Myocyte (in vitro differentiated cells): ENCODE data around the gene CMIP. TPM values are rescaled to one million over a fixed set of nuclear protein-coding genes. Genes with fewer than 3 reads are reported as not detected.
A peak's percentile ranks its signal among the peaks of the same experiment; 100 is the strongest.

Experiments
- DNase-seq: peaks from one replicate; pipeline ENCODE4 v3.0.0-alpha.2; 2012; ENCODE audit warnings: low read depth
- microRNA-seq: library from miRNA; unstranded; fragments of <30 nt; microRNA quantifications from one replicate; pipeline ENCODE4, GENCODE V29; 2016
- total RNA-seq: library from RNA; depleted of rRNA; stranded (reverse); fragments of >200 nt; gene quantifications from 2 replicates; pipeline ENCODE4 v1.2.3, GENCODE V29; 2014

CMIP gene
- total RNA-seq, 1 donor from 2014 or later: 13.5 TPM

DNA sequence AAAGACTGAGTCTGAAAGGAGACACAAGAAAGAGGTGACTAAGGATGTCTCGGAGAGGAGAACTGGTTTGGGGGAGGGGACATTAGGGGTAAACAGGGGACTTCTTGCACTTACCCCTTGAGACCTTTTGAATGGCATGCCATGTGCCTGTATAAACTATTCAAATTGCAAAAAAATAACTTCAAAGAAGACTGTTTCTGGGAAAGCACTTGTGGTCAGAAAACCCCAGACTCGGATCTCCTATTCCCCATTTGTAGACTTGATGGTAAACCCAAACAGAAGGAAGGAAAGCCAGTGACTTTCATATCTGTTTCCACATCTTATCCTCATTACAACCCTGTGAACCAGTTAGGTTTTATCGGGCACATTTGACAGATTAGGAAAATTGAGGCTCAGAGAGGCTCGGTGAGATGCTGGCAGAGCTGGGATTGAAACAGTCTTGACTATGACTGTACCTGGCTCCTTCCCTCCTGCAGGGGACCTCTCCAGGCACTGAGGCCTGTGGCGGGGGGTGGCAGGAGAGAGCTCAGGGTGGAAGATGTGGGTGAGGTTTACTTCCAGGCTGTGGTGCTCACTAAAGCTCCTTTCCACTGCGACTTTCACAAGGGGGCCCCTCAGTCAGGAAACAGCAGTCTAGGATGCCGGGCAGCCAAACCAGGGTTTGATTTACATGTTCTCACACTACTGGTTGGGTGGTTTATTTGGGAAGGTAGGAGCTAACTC is 304.0 kb downstream of the CMIP start:
- DNase-seq: no peak

DNA sequence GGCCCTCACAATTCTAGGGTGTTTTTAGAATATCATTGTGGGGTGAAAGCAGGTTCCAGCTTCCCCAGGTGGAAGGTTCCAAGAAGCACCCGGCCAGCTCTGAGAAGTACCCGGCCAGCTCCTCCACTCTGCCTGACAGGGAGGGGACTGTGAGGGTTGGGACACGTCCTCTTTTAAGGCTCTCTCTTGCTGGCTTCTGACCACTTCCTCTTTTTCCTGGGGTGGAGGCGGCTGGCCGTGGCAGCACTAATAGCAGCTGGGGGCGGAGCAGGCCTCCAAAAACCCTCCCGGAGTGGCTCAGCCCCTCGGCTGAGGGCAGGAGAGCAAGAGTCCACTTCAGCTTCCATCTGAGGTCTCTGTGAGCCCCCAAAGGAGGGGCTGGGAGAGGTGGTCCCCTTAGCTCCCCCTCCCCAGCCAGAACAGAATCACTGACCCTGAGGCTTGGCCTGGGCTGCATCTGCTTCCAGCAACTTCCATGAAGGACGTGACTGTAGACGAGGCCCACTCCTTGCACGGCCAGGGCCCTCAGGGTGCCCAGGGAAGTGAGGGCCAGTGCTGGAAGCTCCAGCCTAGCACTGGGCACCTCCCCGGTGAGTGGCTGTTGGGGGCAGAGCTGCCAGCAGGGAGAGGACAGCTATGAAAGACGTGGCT is 307.7 kb downstream of the CMIP start:
- DNase-seq: peak; percentile 19

DNA sequence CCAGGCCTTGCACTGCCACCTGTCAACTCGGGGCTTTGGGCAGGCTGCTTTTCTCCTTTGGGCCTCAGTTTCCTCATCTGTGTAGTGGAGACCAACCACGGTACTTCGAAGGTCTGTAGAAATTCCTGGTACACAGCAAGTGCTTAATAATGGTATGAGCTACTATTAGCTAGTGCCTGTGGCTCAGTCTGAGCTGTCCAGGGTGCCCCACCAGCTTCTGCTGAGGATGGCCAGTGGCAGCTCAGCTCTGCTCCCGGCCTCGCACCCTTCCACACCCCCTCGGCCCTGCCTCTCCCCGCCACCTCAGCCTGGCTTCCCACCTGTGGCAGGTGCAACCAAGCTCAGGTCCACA is 308.2 kb downstream of the CMIP start:
- no peak for DNase-seq

DNA sequence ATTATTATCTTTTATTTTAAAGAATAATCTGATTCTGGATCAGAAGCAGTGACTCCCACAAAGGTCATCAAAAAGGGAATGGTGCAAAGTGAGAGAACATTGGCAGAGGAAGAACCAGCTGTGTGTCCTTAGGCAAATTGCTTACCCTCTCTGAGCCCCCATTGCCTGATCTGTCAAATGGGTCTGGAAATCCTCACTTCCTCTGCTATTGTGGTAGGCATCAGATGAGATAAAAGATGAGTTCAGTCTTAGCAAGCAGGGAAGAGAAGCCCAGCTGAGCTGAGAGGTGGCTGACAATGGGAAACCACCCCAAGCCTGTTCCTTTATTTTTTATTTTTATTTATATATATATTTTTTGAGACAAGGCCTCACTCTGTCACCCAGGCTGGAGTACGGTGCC is 310.2 kb downstream of the CMIP start:
- no peak for DNase-seq

DNA sequence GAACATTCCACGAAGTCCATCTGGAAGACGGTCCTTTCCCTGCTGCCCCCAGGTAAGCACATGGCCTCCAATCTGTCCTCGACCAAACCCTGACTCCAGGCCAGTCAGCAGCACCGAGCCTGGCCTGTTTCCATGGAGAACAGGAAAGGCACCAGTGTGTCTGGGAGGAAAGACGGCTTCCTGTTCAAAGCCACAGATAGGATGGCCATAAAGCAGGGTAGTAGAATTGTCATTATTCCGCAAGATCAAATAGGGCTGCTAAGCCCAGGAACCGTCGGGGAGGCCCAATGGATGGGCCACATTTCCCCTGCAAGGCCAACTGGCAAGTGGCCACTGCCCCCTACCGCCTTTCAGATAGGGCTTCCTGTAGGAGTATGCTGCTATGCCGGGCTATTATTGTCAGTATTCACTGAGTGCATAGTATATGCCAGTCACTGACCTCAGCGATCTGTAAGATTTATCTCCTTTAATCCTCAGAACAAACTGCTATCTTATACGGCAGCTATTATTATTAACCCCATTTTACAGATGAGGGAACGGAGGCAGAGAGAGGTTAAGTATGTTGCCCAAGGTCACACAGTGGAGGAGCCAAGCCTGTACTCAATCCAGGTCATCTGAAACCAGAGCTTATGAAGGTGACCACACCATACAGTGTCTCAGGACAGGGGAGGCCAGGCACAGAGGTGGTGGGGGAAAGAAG is 311.5 kb downstream of the CMIP start:
- no peak for DNase-seq

DNA sequence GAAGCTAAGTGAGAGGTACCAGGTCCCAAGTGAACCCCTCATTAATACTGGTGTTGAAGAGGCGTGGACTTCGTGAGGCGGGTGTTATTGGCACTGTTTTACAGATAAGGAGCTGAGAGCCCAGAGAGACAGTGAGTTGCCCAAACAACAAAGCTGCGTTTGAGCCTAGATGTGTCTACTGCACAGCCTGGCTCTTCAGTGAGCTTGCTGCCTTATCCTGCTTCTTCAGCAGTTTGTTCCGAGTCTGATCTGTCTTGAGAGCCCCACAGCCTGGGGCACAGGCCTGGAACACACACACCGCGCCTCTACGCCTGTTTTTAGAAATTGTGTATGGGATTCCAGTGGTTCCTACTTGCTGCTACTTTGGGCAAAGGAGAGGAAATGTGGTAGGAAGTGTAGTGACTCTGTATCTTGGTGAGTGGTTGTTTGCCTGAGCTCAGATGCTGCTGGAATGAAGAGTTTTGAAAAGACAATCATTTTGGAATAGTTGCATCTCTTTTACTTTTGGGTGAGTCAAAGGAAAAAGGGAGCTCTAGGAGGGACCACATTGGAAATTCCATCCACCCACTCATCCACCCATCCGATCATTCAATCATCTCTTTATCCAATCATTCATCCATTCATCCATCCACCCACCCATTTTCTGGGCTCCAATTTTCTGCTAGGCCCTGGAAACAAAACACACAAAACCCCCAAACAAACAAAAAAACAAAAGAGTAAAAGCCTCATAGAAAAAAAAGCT is 312.2 kb downstream of the CMIP start:
- DNase-seq: no peak

DNA sequence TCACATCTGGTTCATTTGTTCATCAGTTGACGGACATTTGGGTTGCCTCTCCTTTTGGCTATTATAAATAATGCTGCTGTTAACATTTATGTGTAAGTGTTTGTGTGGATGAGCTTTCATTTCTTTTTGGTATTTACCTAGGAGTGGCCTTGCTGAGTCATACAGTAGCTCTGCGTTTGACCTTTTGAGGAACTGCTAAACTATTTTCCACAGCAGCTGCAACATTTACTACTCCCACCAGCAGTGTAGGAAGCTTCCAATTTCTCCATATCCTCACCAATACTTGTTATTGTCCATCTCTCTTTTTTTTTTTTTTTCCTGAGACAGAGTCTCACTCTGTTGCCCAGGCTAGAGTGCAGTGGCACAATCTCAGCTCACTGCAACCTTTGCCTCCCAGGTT is 313.8 kb downstream of the CMIP start:
- DNase-seq: no peak

Small RNA genes within 50 kb of the gene (microRNA-seq; reads per million reads assigned to microRNA genes)
- gene MIR6504 (not detected), gene MIR7854 (not detected)

Other genes with a start within 250 kb of the CMIP start
- not detected in 2 replicates for gene BCO1, start 206.1 kb upstream of the CMIP start, total RNA-seq
- 10.3 and 12.0 TPM in 2 replicates for gene GAN, start 129.8 kb upstream of the CMIP start, total RNA-seq